ENCODE data around the gene ZFX. TPM values are rescaled to one million over a fixed set of nuclear protein-coding genes. Genes with fewer than 3 reads are reported as not detected.

Gene ZFX
- total RNA-seq, 2 experiments from 2014 or later = 41.9 to 44.5 TPM

Other genes starting within 250 kb of the ZFX start
- 10 to 100 TPM; 27.1 to 27.5 TPM for gene APOO, start 241.8 kb upstream of the ZFX start, total RNA-seq
- gene CXorf58, start 241.7 kb upstream of the ZFX start, total RNA-seq = under 1 TPM in 1 of 2 experiments, not detected in 1; 0.20 TPM
- gene KLHL15, start 122.5 kb upstream of the ZFX start, total RNA-seq = 10 to 100 TPM in 1 of 2 experiments, 1 to 10 TPM in 1; 9.5 to 11.5 TPM
- gene EIF2S3, start 94.8 kb upstream of the ZFX start, total RNA-seq = 100 to 1,000 TPM; 179 to 204 TPM
- gene SUPT20HL2, start 164.3 kb downstream of the ZFX start, total RNA-seq = not detected
- not detected for gene SUPT20HL1, start 210.9 kb downstream of the ZFX start, total RNA-seq